GM19324 (cell line): ENCODE measurements around the gene NADK.

ENCODE experiments used
- ATAC-seq: cut with Tn5 transposase; IDR thresholded peaks from one replicate; pipeline ENCODE4 v1.9.1; 2021; ENCODE audit warnings: mild to moderate bottlenecking, moderate library complexity; ENCODE audit not compliant: unreplicated experiment, low FRiP score

The NADK gene

DNA sequence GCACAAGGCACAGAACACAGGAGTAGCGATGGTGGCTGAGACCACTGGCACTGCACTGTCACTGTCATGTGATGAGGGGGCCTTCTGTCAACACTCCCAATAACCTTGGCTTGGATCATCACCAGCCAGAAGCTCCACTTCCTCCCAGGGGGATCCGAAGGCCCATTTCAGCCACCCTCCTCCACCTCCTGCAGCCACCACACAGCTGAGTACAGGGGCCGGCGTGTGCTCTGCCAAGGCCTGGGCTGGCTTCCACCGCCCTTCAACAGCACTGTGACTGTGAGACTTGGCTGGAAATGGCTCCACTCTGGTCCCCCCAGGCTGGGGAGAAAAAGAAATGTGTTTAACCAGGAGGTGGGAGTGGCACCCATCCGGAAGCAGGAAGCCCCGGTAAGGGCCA, 9.9 kb upstream of the NADK start:
- no peak for ATAC-seq

DNA sequence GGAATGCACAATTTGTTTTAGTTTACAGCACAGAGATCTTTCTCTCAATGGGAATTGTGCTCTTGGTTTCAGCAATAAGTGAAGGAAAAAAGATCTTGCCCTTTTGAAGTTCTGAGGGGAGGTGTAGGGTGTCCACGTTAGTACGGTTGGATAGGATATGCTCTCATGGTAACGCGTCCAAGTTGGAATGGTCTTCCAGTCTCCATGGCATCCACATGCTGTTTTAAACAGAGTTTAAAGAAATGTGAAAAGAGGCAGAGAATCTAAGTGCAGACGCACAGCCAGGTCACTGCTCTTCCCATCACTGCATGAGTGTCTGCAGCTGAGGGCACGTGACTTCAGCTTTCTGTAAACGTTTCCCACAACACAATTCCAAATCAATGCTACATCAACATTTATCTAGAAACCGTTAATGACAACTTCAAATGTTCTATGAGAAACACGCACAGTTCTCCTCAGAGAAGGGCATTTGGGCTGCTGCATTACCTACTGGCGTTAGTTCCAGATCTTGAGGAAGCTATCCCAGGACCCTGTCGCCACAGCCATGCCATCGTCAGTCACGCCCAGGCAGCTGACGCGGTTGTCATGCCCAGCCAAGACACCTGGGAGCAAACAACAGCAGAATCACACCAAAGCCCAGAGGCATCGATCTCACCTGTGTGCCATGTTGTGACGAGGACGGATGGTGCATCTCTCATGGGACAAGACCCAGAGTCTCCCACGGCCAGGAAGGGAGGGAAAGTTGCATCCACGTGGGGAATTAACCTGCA, 8.8 kb upstream of the NADK start:
- no peak for ATAC-seq

DNA sequence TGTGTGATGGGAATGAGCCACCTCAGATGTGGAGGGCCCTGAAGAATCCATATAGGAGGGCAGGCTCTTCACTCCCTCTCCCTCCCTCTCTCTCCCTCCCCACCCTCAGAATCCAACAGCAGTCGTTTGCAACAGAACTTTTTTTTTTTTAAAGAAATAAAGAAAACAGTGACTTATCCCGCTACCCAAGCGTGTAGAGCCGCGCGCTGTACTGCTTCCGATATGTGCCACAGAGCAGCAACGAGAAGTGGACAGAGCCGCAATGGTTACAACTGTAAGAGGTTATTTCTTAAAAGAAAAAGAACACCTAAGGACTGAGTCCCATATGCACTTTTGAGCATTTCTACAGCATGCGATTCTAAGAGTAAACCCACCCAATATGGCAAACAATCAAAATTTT, 7.4 kb upstream of the NADK start:
- no peak for ATAC-seq

DNA sequence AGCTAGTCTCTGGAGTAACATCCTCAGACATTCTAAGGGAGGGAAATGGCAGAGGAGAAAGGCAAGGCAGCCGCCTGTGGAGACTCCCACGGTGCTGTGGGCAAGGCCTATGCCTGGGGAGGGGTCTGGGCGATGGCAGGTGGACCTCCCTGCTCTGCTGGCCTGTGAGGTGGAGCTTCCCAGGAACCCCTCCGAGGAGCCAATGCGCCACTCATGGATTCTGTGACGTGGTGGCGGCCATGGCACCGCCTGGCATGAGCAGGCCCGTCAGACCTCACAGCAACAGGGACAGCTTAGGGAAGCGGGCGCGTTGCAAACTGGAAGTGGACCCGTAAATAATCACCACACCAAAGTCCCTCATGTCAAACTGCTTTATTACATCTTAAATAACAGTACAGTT, 6.7 kb upstream of the NADK start:
- no peak for ATAC-seq

DNA sequence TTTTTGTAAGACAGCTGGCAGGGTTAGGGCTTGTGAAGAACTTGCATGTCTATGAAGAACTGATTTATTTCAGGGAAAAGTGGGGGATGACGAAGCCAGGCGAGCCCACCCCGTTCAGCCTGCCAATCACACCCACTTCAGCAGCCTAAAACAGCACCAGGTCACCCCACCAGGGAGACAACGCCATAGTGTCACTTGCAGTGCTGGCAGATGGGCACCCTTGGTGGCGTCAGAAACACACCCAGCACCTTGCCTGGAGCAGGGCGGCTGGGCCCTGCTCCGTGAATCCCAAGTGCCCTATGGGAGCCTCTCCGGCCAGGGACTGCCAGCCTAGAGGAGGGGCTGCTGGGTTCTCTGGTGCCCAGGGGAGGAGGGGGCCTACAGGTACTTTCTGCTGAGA, 5.0 kb upstream of the NADK start:
- ATAC-seq = no peak

DNA sequence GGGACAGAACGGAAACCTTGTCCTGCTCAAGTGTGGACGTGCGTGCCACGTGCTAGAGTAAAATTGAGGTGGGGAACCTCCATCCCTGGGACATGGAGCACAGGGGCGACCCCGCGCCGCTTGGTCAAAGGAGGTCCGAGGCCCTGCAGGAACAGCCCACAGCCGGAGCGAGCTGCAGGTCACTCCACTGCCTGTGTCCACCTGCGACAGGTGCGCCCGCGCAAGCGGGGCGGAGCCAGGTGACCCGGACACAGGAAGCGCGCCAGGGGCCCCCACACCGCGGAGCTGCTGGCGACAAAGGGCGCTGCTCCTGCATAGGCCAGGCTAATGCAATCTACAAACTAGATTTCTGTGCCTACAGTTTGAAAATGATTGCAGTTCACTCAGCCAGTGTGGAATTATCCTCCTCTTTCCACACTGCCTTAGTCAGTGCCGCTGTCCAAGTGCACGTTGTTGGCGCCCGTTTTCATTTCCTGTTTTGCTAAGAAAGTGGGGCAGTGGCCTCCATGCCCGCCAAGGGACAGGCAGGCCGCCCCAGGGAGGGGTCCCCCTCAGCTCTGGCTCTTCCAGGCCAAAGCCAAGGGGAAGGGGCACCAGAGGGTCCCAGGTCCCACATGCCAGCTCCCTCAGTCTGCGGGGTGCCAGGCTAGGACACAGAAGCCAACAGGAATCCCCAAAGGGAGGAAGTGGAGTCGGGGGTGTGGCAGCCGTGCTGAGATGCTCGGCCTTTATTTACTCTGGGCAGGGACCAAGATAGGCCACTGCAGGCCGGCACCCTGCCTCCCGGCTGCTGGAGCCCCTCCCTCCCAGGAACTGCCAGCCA, 4.3 kb upstream of the NADK start:
- no peak for ATAC-seq

DNA sequence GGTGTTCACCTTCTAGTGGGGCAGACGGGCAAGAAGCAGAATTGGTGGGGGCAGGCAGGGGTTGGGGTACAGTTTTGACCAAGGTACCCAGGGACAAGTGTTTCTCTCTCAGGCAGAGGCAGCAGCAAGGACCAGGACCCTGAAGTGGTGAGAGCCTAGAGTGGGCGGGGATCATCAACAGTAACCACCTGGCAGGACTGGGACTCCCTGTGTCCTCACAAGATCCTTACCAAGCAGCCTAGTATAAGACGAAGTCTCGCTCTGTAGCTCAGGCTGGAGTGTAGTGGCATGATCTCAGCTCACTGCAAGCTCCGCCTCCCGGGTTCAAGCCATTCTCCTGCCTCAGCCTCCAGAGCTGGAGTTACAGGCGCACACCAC, 3.2 kb upstream of the NADK start:
- no peak for ATAC-seq

DNA sequence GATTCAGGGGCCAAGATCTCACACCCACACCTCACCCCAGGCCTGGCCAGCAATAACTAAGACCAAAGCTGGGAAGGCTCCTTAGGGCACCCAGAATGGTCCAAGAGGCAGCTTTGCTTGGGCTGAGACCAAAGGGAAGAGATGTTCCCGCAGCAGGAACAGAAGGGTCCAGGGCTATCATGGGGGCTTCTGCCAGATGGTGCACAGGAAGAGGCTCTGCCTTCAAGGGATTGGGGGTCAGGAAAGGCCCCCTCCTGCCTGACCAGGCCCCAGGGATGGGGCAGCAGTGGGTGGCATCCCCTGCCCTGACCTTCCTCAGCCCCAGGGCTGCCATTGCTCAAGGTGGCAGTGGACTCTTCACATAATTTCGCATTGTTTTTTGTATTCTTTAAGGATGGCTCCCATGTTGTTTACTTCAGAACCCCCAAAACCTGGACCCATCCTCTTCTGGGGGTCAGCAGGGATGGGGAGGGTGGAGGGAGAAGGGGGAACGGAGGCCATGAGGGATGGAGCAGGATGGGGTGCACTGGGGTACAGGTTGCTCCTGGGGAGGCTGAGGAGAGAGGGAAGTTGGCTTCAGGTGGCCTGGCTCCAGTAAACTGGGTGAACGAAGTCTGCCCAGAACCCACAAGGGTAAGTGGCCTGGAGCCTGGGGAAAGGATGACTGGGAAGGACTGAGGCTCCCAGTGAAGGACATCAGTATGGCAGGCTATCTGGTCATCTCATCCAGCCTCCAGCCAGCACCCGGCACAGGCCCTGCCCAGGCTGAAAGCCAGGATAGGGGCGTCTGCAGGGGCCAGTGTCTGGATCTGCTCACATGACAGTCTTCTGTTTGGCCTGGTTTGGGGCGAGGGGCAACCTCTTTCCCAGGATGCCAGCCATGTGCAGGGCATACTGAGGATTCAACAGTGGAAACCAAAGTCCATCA, 2.6 kb upstream of the NADK start:
- no peak for ATAC-seq

DNA sequence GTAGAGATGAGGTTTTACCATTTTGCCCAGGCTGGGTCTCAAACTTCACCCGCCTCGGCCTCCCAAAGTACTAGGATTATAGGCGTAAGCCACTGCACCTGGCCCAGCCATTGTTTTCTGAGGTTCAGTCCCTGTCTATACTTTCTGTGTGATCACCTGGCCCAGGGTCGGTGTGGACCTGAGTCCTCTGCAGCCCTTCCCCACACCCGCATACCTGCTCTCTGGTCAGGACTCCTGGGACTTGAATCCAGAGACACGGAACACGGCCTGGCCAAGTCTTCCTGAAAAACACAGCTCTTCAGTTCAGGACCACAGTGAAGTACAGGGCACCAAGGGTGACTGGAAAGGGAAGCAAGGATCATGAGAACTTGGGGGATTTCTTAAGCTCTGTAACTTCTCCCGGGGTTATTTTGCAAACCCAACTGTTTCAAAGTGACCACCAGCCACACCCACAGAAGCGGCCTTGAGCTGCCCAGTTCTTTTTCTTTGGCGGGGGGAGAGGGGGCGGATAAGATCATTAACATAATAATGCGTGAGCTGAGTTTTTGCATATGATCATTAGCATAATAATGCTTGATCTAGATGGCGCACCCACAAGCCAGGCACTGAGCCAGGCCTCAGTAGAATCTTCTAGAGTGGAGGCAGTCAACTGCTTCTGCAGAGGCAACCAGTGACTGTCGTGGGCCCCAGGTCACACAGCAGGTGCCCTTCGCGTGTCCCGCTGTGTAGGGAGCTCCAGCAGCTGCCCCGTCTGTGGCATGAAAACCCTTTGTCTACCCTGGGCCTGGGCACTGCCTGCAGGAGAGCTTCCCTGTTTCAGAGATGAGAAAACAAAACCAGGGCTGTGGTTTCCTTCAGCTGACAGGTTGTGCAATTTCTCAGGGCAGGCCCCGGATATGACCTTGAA, 1.7 kb upstream of the NADK start:
- peak; percentile 25 for ATAC-seq

DNA sequence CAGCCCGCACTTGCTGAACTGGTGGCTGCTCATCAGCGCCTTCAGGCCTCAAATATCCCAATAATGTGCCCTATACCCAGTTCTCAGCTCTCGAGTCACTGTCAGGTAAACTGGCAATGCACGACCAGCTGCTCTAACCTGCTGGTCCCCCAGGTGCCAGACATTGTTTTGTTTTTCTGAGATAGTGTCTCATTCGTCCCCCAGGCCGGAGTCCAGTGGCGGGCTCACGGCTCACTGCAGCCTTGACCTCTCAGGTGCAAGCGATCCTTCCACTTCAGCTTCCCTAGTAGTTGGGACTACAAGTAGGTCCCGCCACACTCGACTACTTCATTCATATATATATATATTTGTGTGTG, 1.0 kb upstream of the NADK start:
- no peak for ATAC-seq

DNA sequence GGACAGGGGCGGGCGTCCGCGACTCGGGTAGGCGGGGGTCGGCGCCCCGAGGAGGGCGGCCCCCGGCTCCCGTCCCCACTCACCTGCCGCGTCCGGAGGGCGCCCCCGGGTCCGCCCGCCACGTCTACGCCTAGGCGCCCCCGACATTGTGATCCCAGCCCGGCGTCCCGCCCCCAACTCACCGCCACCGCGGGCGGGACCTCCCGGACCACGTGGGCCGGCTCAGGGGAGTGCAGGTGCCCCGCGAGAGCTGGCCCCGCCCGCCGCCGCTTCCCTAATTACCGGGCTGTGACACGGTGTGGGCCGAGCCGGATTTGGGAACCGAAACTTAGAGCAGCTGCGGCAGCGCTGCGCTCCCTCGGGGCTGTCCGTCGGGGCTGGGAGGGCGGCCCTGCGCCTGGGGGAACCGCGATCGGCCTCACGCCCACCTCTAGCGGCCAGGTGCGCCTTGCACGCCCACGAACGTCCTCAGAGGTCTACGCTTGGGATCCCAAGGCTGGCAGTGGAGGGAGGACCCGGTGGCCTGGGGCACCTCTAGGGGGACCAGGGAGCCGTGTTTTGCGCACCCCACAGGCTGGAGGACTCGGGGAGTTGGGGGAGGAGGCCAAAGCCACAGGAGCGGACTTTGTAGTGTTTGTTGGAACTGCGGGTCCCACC, 521 bp upstream of the NADK start:
- ATAC-seq = peak; percentile 71

DNA sequence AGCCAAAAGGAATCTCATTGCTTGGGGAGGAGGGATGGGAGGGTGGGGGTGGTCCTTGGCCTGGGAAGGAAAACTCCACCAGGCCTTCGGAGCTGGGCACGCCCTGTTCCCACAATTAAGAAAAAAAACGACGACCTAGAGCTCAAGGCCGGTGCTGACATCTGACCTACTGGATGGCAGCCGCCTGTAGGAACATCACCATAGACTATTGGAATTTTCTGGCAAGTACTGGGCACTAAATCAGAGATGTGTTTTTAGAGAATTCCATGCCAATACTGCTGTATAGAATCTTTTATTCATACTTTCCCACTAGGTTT, 729 bp downstream of the NADK start:
- ATAC-seq = no peak

DNA sequence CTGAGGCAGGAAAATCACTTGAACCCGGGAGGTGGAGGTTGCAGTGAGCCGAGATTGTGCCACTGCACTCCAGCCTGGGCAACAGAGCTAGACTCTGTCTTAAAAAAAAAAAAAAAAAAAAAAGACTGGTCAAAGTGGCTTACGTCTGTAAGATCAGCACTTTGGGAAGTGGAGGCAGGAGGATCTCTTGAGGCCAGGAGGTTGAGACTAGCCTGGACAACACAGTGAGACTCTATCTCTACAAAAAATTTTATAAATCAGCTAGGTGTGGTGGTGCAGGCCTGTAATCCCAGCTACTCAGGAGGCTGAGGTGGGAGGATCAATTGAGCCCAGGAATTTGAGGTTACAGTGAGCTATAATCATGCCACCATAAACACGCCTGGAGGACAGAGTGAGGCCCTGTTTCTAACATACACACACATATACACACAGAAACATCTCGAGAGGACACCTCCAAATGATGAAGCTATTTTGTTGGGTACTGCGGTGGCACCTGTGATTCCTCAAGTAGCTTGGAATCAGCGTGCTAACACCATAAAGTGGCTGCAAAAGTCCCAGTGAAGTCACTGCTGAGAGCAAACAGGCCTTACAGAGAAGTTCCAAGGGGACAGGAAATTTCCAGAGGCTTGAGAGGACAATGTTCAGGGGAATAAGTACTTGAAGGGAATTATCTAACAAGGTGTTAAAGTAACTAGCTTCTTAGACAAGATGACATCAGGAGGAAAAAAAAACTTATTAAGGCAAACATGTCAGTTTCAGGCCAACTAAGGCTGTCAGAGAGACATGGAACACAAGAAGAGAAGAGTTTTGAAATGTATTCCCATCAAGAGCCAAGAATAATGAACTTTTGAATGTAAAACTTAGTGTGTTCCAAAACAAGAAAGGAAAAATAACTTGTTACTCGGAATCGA, 1.3 kb downstream of the NADK start:
- no peak for ATAC-seq

DNA sequence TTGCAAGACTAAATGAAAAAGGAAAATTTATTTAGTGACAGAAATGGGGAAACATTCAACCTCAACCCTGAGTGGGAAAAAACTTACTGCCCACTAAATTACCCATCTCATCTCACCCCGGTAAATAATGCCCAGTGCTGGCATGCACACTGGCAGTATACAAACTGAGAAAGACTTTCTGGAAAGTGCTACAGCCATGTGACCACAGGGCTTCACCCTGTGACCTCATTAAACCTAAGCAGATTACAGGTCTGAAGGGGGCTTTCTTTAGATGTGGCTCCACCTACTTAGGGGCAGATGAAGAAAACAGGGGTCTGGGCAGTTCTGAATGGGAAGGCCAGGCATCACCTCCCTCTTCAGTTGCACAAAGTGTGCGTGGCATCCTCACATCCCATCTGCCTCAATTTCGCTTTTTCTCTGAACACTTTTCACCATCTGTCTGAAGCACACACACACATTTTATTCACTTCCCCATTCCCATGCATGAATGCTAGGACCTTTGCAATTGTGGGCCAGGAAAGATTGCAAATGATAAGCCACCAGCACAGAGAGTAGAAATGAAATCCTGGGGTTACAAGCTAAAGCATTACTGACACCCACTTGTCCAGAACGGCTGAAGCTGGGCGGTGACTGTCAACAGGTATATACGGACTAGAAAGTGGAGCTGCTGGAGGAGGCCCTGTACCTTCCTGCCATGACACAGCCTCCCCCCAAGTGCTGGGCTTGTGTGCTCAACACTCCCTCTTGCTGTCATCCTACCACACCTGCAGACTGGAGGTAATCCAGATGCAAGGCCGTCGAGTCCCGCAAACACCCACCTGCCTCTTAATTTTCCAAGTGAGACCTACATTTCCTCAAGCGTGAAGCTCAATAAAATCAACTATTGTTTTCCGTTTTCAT, 2.7 kb downstream of the NADK start:
- no peak for ATAC-seq

DNA sequence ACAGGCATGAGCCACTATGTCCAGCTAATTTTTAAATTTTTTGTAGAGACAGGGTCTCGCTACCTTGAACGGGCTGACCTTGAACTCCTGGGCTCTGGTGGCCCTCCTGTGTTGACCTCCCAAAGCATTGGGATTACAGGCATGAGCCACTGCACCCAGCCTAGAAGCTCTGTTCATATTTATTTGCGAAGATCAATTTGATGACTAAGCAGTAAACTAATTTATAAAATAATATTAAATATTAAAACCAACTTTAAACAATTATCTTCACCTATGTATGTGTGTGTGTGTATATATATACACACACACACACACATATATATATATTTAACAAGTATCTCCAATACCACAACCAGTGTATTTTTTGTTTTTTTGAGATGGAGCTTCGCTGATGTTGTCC, 4.4 kb downstream of the NADK start:
- no peak for ATAC-seq

DNA sequence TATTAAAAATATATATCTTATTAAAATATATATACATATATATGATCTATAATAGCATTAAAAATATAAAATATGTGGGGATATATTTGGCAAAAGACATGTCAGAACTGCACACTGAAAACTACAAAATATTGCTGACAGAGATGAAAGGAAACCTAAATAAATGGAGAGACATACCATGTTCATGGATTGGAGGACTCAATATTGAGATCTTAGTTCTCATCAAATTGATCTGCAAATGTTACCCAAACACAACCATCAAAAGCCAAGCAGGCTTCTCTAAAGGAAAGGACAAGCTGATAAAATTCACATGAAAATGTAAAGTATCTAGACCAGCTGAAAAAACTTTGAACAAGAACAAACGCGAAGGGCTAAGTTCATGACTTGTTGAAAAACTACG, 7.2 kb downstream of the NADK start:
- ATAC-seq = no peak

DNA sequence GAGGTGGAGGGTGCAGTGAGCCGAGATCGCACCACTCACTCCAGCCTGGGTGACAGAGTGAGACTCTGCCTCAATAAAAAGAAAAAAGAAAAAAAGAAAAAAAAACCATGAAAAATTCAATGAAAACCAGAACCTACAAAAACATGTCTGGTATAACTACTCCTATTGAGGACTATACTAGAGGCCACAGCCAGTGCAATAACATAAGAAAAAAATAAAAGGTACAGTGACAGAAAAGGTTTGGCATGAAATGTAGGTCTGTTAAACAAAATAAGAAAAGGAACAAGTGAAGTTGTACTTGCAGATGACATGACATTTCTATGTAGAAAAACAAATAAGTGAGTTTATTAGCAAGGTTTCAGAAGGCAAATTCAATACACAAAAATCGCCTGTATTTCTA, 8.2 kb downstream of the NADK start:
- ATAC-seq = no peak
